ENCODE results near the gene ZBTB34.

Gene ZBTB34

DNA sequence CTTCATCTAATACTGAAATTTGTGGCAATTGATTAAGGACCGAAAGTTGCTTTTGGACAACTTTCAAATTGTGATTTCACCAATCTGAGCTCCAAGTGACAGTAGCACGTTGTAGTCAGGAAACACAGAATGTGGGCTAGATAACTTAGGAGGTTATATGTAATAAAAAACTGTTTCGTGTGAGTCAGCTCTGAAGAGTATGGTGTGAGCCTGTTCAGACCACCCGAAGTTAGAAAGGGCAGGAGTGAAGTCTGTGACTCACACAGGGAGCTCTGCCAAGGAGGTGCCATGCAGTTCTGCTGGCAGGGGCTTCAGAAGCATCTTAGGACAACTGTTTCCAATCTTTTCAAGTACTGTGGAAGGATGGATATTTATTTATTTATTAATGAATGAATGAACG lies 16.4 kb upstream of the ZBTB34 start:
- no peaks in the 10 kb centered on the region for H3K9me3 ChIP-seq (ENCODE audit: insufficient read depth, low read depth, low read length)
- no peaks in the 10 kb centered on the region for H3K36me3 ChIP-seq (ENCODE audit: insufficient read depth, low read length)
- no peak overlapping the region for H3K9ac ChIP-seq (ENCODE audit: low read depth, low read length)
- no peaks in the 10 kb centered on the region for H3K27me3 ChIP-seq (ENCODE audit: insufficient read depth, low read length)
- H3K4me1 ChIP-seq (ENCODE audit: insufficient read depth, low read length), result no peaks in the 10 kb centered on the region
- 86% methylated on average over 5 of the region's 5 CpGs for WGBS
- no peak overlapping the region for H3K4me3 ChIP-seq (ENCODE audit: low read length)
- H3K27ac ChIP-seq (ENCODE audit: low read depth, low read length), result no peak overlapping the region

DNA sequence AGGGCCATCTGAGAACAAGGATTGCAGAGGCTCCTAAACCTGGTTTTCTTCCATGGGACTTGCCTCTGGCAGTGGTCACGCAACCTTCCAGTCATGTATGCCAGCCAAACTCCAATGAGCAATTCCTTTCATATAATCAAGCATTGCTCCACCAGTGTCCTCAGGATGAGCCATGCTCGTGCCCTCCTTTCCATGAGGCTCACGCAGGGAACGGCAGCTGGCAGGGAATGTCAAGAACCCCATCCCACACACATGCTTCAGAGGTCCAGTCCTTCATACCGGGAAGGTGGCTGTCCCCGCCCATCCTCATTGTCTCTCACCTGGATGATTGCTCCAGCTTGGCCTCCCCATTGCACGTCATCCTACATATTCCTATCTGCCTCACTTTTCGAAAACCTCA lies 13.4 kb upstream of the ZBTB34 start:
- H3K27ac ChIP-seq (ENCODE audit: low read depth, low read length), result no peak overlapping the region
- no peaks in the 10 kb centered on the region for H3K9me3 ChIP-seq (ENCODE audit: insufficient read depth, low read depth, low read length)
- H3K4me3 ChIP-seq (ENCODE audit: low read length), result no peak overlapping the region
- no peaks in the 10 kb centered on the region for H3K4me1 ChIP-seq (ENCODE audit: insufficient read depth, low read length)
- H3K27me3 ChIP-seq (ENCODE audit: insufficient read depth, low read length), result no peaks in the 10 kb centered on the region
- 93% methylated on average over 8 of the region's 8 CpGs for WGBS
- no peak overlapping the region for H3K9ac ChIP-seq (ENCODE audit: low read depth, low read length)
- no peaks in the 10 kb centered on the region for H3K36me3 ChIP-seq (ENCODE audit: insufficient read depth, low read length)

DNA sequence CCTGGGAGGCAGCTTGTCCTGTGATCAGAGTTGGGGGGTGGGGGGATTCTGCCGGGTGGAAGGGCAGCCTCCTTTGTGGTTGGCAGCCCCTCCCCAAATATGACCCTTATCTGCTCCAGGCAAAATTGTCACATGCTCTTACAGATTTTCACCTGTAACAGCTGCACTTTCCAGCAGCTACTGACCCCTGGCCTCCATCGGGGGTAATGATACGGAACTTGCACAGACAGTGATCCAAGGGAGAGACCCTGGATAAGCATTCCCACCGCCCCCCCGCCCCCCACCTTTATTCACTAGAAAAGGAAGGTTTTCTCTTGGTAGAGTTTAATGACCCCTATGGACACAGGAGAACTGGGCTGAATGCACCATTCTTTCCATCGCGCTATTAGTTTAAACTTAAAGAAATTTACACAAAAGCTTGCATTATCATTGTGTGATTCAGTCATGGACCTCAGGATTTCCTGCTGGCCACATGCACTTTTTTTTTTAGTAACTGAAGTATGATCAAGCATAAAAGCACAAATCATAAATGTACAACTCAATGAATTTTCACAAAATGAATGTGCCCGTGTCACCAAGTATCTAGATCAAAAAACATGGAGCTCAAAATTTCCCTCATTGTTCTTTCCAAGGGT lies 10.7 kb upstream of the ZBTB34 start:
- Histone ChIP-seq H3K9me3 (ENCODE audit: insufficient read depth, low read depth, low read length) (no peaks in the 10 kb centered on the region), H3K27ac (ENCODE audit: low read depth, low read length) (no peak overlapping the region), H3K9ac (ENCODE audit: low read depth, low read length) (no peak overlapping the region), H3K4me1 (ENCODE audit: insufficient read depth, low read length) (no peaks in the 10 kb centered on the region), H3K36me3 (ENCODE audit: insufficient read depth, low read length) (no peaks in the 10 kb centered on the region), H3K27me3 (ENCODE audit: insufficient read depth, low read length) (no peaks in the 10 kb centered on the region), H3K4me3 (ENCODE audit: low read length) (no peak overlapping the region)
- WGBS, result 85% methylated on average over 7 of the region's 8 CpGs

DNA sequence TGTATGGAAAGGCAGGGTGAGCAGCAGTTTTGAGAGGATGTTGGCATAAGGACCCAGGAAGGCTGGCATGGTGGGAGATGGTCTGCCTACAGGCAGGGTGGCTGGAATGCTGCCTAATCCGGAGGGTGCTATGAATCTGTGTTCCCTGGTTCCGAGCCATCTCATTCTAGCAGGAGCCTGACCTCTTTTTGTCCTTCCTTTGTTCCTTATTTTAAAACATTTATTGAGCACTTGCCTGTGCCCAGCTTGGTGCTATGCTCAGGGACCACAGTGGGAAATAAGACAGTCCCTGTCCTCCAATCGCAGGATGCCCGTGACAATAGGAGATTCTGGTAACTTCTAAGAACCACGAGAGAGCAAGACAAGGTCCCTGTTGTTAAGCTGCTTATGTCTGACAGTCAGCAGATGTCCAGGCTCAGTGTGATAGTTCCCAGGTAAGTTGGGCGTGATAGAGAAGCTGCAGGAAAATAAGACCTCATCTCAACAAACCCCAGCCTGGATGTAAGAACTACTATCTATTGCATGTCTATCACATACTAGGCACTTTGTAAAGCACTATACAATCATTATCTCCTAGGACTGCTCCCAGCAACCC lies 9.1 kb upstream of the ZBTB34 start:
- WGBS, result 91% methylated on average over 6 of the region's 6 CpGs

DNA sequence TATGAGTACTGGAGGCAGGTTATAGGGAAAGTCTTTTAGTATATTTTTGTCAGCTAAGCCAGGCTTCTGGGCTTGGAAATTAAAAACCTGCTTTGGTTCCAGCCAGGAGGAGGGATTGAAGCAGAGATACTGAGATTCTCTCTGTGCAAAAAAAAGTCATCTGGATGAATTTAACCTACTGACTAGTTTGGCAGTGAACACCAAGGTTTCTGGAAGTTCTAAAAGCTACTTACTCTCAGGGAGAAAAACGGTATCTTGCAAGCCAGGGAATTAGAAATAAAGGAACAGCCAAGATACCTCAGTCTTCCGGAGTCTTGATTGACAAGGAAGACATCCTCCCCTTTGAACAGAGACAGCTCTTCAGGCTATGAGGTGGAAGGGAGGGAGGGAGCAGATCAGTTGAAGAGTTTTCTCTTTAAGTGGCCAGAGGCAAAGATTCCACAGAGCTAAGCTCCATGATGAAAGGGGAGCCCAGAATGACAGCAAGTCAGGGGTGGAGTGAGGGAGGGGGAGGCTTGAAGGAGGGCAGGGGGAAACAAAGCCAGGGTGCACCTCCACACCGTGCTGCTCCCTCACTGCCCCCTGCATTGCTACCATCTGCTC lies 8.3 kb upstream of the ZBTB34 start:
- Histone ChIP-seq H3K27ac (ENCODE audit: low read depth, low read length) (no peak overlapping the region), H3K9me3 (ENCODE audit: insufficient read depth, low read depth, low read length) (no peaks in the 10 kb centered on the region), H3K36me3 (ENCODE audit: insufficient read depth, low read length) (no peaks in the 10 kb centered on the region), H3K9ac (ENCODE audit: low read depth, low read length) (no peak overlapping the region), H3K4me3 (ENCODE audit: low read length) (no peak overlapping the region), H3K4me1 (ENCODE audit: insufficient read depth, low read length) (no peaks in the 10 kb centered on the region; the same call in 1 of the 2 replicates), H3K27me3 (ENCODE audit: insufficient read depth, low read length) (no peaks in the 10 kb centered on the region)
- 47% methylated on average over 3 of the region's 3 CpGs for WGBS

More for the DNA sequence above, 9.1 kb upstream of the ZBTB34 start:
- H3K9ac ChIP-seq (ENCODE audit: low read depth, low read length), result no peak overlapping the region
- H3K4me3 ChIP-seq (ENCODE audit: low read length), result no peak overlapping the region
- H3K36me3 ChIP-seq (ENCODE audit: insufficient read depth, low read length), result no peaks in the 10 kb centered on the region
- H3K9me3 ChIP-seq (ENCODE audit: insufficient read depth, low read depth, low read length), result no peaks in the 10 kb centered on the region
- no peaks in the 10 kb centered on the region; the same call in 1 of the 2 replicates for H3K4me1 ChIP-seq (ENCODE audit: insufficient read depth, low read length)
- H3K27ac ChIP-seq (ENCODE audit: low read depth, low read length), result no peak overlapping the region
- H3K27me3 ChIP-seq (ENCODE audit: insufficient read depth, low read length), result no peaks in the 10 kb centered on the region

DNA sequence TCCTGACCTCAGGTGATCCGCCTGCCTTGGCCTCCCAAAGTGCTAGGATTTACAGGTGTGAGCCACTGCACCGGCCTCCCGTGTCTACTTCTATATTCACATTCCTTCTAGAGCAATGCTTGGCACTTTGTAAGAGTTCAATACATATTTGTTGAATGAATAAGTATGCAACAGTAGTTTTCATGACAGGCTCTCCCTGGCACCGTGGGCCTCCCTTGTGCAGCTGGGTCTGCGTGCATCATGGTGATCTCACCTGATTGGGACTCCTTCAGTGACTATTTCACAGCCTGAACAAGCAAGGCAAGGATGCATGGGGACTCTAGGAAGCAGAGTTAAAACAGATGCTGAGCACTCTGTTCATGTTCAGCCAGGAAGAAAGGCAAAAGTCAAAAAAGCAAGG lies 6.8 kb upstream of the ZBTB34 start:
- no peak overlapping the region for H3K4me3 ChIP-seq (ENCODE audit: low read length)
- 91% methylated on average over 5 of the region's 5 CpGs for WGBS
- peaks cover 1% of the 10 kb centered on the region; the same call in 1 of the 2 replicates for H3K27me3 ChIP-seq (ENCODE audit: insufficient read depth, low read length)
- no peak overlapping the region for H3K9ac ChIP-seq (ENCODE audit: low read depth, low read length)
- no peaks in the 10 kb centered on the region; the same call in 1 of the 2 replicates for H3K4me1 ChIP-seq (ENCODE audit: insufficient read depth, low read length)
- no peaks in the 10 kb centered on the region for H3K36me3 ChIP-seq (ENCODE audit: insufficient read depth, low read length)
- no peaks in the 10 kb centered on the region for H3K9me3 ChIP-seq (ENCODE audit: insufficient read depth, low read depth, low read length)
- H3K27ac ChIP-seq (ENCODE audit: low read depth, low read length), result no peak overlapping the region

DNA sequence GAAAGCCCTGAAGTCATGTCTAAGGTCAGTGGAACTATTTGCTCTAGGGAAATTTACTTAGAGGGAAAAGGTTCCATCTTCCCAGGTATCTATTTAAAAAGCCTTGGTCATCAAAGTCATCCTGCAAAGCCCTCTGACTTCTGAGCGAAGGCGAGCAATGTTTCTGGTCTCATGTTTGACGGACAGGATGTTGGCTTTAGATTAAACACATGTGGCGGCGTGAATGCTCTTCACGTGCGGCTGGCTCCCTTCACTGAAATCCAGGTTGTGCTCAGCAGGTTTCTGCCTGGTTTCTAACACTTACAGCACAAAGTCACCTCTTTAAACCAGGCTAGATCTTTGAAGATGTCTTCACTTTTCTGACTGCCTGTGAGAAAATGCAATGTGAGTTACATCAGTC lies 5.7 kb upstream of the ZBTB34 start:
- Histone ChIP-seq H3K36me3 (ENCODE audit: insufficient read depth, low read length) (no peaks in the 10 kb centered on the region), H3K9ac (ENCODE audit: low read depth, low read length) (no peak overlapping the region), H3K27ac (ENCODE audit: low read depth, low read length) (no peak overlapping the region), H3K4me1 (ENCODE audit: insufficient read depth, low read length) (no peaks in the 10 kb centered on the region; the same call in 1 of the 2 replicates), H3K9me3 (ENCODE audit: insufficient read depth, low read depth, low read length) (no peaks in the 10 kb centered on the region), H3K27me3 (ENCODE audit: insufficient read depth, low read length) (peaks cover 9% of the 10 kb centered on the region; the same call in 1 of the 2 replicates), H3K4me3 (ENCODE audit: low read length) (no peak overlapping the region)
- WGBS, result 92% methylated on average over 7 of the region's 7 CpGs

DNA sequence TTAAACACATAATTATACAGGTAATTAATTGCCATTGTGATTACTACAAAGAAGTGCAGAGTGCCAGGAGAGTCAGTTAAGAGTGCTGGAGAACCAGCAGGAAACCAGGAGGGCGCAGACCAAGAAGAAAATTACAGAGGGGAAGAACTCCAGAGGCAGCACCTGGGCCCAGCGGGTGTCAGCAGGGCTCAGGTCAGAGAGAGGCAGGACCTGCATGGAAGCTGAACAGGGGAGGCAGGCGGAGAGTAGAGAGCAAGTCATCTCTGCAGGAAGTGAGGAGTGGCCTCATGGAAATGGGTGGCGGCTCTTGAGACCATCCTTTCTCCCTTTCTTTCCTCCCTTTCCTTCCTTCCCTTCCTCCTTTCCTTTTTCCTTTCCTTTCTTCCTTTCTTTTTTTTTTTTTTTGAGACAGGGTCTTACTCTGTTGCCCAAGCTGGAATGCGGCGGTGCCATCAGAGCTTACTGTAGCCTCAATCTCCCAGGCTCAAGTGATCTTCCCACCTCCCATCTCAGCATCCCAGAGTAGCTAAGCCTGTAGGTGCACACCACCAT lies 4.0 kb upstream of the ZBTB34 start:
- Histone ChIP-seq H3K9ac (ENCODE audit: low read depth, low read length) (no peak overlapping the region), H3K27me3 (ENCODE audit: insufficient read depth, low read length) (peaks cover 9% of the 10 kb centered on the region; the same call in 1 of the 2 replicates), H3K27ac (ENCODE audit: low read depth, low read length) (no peak overlapping the region), H3K4me1 (ENCODE audit: insufficient read depth, low read length) (peaks cover 2% of the 10 kb centered on the region; the same call in 1 of the 2 replicates), H3K36me3 (ENCODE audit: insufficient read depth, low read length) (no peaks in the 10 kb centered on the region), H3K4me3 (ENCODE audit: low read length) (no peak overlapping the region), H3K9me3 (ENCODE audit: insufficient read depth, low read depth, low read length) (no peaks in the 10 kb centered on the region)
- WGBS, result 72% methylated on average over 6 of the region's 6 CpGs

DNA sequence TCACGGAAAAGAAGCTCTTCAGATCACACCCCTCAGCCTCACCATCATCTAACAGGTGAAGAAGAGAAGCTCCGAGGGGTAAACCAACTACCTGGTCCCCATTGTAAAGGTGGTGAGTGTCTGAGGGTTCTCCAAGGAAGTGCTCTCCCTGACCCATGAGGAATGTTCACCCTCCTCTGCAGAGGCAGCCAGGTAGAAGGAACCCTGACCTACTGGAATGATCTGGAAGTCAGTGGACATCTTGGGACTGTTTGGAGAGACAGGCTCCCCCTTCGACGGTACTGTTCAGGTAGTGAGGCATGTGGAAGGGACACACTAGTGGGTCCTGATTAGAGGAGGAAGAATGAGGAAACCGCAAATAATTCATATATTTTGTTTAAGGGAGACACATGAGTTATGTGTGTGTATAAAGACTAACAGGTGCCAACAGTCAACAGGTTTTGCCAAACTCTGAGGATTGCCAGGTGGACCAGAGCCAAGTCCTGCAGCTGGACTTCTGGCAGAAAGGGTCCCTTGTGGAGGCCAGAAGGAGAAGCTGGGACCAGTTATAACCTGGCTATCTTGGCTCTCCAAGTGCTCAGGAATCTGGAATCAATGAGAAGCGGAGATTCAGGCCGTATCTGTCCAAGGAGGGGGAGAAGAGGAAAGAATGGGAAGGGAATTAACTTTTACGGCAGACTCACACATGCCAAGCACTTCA lies 3.0 kb upstream of the ZBTB34 start:
- peaks cover 11% of the 10 kb centered on the region for H3K4me1 ChIP-seq (ENCODE audit: insufficient read depth, low read length)
- no peak overlapping the region for H3K27ac ChIP-seq (ENCODE audit: low read depth, low read length)
- WGBS, result 87% methylated on average over 7 of the region's 8 CpGs

DNA sequence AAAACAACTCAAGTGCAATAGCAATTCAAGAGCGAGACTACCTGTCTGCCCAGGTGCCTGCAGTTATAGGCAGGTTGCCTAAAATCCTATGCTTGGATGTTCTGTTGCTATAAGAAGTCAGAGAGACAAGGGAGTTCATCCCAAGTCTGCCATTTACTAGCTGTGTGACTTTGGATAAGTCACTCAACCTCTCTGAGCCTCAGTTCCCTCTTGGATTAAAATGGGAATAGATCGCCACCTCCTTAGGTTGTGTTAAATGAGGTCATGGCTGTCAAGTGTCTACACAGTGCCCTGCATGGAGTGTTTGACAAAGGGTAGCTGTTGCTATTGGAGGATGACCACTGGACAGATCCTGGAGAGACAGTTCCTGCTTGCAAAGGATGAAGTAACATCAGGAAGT lies 1.3 kb upstream of the ZBTB34 start:
- H3K27ac ChIP-seq (ENCODE audit: low read depth, low read length), result no peak overlapping the region
- H3K4me3 ChIP-seq (ENCODE audit: low read length), result no peak overlapping the region
- H3K9ac ChIP-seq (ENCODE audit: low read depth, low read length), result no peak overlapping the region
- peaks cover 21% of the 10 kb centered on the region for H3K4me1 ChIP-seq (ENCODE audit: insufficient read depth, low read length)
- 90% methylated on average over 2 of the region's 2 CpGs for WGBS
- peaks cover 9% of the 10 kb centered on the region; the same call in 1 of the 2 replicates for H3K27me3 ChIP-seq (ENCODE audit: insufficient read depth, low read length)
- H3K36me3 ChIP-seq (ENCODE audit: insufficient read depth, low read length), result peaks cover 11% of the 10 kb centered on the region
- no peaks in the 10 kb centered on the region for H3K9me3 ChIP-seq (ENCODE audit: insufficient read depth, low read depth, low read length)

More for the DNA sequence above, 3.0 kb upstream of the ZBTB34 start:
- H3K9me3 ChIP-seq (ENCODE audit: insufficient read depth, low read depth, low read length), result no peaks in the 10 kb centered on the region
- H3K4me3 ChIP-seq (ENCODE audit: low read length), result no peak overlapping the region
- no peak overlapping the region for H3K9ac ChIP-seq (ENCODE audit: low read depth, low read length)
- H3K27me3 ChIP-seq (ENCODE audit: insufficient read depth, low read length), result peaks cover 9% of the 10 kb centered on the region; the same call in 1 of the 2 replicates
- H3K36me3 ChIP-seq (ENCODE audit: insufficient read depth, low read length), result no peaks in the 10 kb centered on the region

Measured in HUES64 (cell line).